Coronary artery (tissue), 2 donors: ENCODE results near the gene PAPPA.

Experiments used
- DNase-seq: peaks from one replicate; pipeline ENCODE4 v3.0.0-alpha.2; 2017; ENCODE audit warnings: low spot score
- H3K27ac ChIP-seq, 2 donors: fragments of 200-600 bp; sonication (generic); one replicate each; pipeline ENCODE4 v1.5.1; 2016 to 2019
- H3K4me3 ChIP-seq: fragments of 200-600 bp; sonication (generic); 2 replicates; pipeline ENCODE4 v1.5.1; 2016; ENCODE audit warnings: mild to moderate bottlenecking, moderate library complexity
- TF ChIP-seq, protein P1 (sequence below): fragments of 200-600 bp; sonication (generic); IDR thresholded peaks from one replicate; pipeline ENCODE4 v1.5.1; 2019; ENCODE audit warnings: antibody characterized with exemption

Gene PAPPA

GRCh38 chr9:116297346-116297745 is 143.8 kb downstream of the PAPPA start:
- no peak for DNase-seq
- Histone ChIP-seq H3K4me3 (no peak overlapping the region), H3K27ac (no peak overlapping the region)
- TF ChIP-seq, protein P1, sequence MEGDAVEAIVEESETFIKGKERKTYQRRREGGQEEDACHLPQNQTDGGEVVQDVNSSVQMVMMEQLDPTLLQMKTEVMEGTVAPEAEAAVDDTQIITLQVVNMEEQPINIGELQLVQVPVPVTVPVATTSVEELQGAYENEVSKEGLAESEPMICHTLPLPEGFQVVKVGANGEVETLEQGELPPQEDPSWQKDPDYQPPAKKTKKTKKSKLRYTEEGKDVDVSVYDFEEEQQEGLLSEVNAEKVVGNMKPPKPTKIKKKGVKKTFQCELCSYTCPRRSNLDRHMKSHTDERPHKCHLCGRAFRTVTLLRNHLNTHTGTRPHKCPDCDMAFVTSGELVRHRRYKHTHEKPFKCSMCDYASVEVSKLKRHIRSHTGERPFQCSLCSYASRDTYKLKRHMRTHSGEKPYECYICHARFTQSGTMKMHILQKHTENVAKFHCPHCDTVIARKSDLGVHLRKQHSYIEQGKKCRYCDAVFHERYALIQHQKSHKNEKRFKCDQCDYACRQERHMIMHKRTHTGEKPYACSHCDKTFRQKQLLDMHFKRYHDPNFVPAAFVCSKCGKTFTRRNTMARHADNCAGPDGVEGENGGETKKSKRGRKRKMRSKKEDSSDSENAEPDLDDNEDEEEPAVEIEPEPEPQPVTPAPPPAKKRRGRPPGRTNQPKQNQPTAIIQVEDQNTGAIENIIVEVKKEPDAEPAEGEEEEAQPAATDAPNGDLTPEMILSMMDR: no peak

DNA sequence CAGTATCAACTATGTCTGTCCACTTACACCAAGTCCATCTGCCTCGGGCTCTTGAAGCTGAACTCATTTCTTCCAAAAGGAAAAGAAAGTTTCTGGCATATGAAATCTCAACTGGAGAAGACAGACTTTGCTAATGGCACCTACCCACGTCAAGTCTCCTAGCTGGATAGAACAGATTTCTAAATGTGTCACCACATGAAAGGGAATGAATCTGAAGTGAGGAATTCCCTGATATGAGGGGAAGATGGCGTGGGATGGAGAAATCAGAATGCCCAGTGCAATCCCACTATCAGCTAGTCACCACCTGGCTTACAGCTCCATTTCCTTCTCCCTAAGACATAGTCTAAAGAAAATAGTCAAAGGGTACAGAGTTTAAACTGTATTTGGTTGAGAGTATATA is 144.7 kb downstream of the PAPPA start:
- Histone ChIP-seq H3K4me3 (no peak overlapping the region), H3K27ac (no peak overlapping the region)
- TF ChIP-seq, protein P1: no peak
- DNase-seq: no peak

DNA sequence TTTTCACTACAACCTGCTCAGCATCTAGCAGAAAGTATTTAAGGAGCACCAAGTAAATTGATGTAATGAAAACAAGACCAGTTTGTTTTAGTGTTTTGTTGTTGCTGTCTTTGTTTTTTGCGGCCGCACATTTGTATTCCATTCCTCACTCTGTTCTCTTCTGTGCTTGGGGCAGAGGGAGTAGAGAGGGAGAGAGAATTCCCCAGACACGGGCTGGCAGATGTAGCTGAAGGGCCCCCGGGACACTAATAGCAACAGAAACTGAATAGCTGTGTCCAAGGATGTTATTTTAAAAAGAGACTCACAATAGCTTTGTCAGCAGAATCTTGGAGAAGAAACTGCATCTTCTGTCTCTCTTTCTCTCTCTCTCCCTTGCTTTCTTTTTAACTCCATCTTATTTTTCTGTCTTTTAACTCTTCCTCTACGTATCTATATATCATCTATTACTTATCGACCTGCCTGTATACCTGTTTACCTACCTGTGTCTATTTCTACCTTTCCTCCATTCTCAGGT is 145.3 kb downstream of the PAPPA start:
- DNase-seq: no peak
- H3K4me3 ChIP-seq: no peak overlapping the region
- TF ChIP-seq, protein P1: no peak
- H3K27ac ChIP-seq: no peak overlapping the region

GRCh38 chr9:116300360-116300870 is 146.8 kb downstream of the PAPPA start:
- Histone ChIP-seq H3K4me3 (no peak overlapping the region), H3K27ac (no peak overlapping the region)
- TF ChIP-seq, protein P1: no peak
- no peak for DNase-seq

DNA sequence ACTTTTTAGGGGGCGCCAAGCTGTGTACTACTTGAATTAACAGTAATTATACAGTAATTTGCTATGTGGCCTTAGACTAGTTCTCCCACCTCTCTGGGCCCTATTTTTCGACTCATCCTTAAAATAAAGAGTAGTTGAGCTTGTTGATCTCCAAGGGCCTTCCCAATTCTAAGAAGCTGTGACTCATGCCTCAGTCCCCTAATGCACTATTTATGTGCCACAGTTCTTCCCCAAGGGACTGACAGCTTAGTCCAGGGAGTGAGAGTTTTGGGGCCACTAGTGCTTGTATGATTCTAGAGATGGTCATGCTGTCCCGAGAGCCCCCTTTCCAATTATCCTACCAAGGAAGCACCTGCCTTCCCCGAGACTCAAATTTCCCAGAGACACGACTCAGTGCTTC is 149.7 kb downstream of the PAPPA start:
- Histone ChIP-seq H3K4me3 (no peak overlapping the region), H3K27ac (no peak overlapping the region)
- DNase-seq: no peak
- TF ChIP-seq, protein P1: no peak

GRCh38 chr9:116303886-116304538 is 150.4 kb downstream of the PAPPA start:
- TF ChIP-seq, protein P1: no peak
- Histone ChIP-seq H3K27ac (no peak overlapping the region), H3K4me3 (no peak overlapping the region)
- no peak for DNase-seq

DNA sequence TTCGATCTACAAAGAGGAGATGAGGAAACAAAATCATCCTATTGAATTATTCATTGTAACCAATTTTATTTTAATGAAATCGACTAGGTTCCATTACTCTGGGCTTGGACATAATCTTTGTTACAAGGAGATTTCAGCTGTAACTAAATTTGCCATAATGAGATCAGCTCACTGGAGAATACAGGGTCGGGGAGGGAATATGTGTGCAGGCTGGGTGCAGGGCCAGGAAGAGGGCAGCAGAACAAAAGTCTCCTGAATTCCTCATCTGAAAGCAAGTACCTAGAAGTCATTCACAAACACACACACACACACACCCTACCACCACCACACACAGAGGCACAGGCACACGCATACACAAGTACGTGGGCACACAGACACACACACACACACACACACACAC is 151.2 kb downstream of the PAPPA start:
- H3K4me3 ChIP-seq: no peak overlapping the region
- no peak for DNase-seq
- no peak overlapping the region for H3K27ac ChIP-seq
- TF ChIP-seq, protein P1: no peak
